Measurements from ENCODE around the gene SRSF1.
"Not testable (repeated sequence)": the region's sequence is repeated elsewhere in the genome, so short reads cannot be mapped to it uniquely, and the experiment has no call there.

SRSF1 gene, protein sequence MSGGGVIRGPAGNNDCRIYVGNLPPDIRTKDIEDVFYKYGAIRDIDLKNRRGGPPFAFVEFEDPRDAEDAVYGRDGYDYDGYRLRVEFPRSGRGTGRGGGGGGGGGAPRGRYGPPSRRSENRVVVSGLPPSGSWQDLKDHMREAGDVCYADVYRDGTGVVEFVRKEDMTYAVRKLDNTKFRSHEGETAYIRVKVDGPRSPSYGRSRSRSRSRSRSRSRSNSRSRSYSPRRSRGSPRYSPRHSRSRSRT

DNA sequence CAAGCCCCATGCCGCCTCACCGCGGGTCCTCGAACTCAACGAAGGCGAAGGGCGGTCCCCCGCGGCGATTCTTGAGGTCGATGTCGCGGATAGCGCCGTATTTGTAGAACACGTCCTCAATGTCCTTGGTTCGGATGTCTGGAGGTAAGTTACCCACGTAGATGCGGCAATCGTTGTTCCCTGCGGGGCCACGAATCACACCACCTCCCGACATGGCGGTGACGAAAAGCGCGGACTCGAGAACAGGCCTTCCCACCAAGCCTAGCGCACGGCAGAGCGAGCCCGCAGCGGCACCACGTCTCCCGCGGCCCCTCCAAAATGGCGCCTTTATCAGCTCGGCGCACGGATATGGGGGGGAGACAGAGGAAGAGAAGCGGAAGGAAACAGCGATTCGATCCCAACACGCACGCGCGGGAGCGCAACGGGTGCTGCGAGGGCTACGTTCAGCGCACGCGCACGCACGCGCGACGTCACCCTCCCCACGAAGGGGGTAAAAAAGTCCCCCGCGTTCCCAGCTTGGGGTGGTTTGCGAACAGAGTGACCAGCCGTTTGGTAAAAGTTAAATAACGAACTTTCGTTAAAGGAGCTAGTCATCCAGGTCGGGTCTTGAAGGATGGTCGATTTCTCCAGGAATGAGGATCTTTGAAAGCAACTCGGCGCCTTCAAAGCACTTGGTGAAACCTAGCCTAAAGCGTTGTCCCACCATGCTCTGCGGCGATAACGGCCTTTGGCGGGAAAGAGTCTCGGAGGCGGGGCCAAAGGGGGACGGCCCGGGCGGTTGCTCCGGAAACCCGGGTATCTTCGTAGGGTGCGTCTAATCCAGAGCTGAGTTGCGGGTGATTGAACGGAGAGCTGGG lies at the start of gene SRSF1:
SRSF1 (minus strand) TSS at position 323 of the 857 bp plus-strand sequence; CDS start at position 214, 109 bp downstream.
- DNase-seq: peak; percentile 98

DNA sequence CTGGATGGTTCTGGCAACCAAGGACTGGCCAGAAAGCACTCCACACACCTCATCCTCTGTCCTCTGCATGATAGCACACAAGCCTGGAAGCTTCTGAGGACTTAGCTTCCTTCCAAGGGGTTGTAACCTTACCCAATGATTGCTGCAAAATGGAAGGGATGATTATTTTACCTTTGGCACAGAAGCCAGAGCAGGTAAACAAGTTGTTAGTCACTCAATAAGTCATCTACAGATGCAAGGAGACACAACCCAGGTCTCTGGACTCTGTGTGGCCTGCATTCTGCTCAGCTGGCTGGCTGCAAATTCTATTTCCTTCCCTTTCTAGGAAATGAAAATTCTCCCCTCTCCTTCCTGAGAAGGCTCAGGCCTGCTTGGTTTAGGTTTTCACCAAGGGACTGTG lies 49.4 kb upstream of the SRSF1 start:
- no peak for DNase-seq

DNA sequence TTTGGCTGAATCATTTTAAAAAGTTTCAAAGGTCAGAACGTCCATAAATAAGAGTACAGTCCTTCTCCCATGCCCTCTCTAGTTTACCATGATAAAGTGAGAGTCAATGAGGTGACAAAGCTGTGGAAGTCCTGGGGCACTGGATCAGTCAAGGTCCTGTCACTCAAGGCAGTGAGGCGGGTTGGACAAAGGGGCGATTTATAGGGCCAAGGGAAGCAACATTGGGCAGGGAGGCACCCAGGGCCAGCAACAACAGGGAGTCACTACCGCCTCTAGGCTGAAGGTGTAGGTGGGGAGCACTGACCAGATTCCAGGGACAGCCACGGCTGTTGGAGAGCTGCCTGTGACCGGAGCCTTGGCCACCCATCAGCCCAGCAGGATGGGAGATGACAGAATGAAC lies 47.6 kb upstream of the SRSF1 start:
- no peak for DNase-seq

DNA sequence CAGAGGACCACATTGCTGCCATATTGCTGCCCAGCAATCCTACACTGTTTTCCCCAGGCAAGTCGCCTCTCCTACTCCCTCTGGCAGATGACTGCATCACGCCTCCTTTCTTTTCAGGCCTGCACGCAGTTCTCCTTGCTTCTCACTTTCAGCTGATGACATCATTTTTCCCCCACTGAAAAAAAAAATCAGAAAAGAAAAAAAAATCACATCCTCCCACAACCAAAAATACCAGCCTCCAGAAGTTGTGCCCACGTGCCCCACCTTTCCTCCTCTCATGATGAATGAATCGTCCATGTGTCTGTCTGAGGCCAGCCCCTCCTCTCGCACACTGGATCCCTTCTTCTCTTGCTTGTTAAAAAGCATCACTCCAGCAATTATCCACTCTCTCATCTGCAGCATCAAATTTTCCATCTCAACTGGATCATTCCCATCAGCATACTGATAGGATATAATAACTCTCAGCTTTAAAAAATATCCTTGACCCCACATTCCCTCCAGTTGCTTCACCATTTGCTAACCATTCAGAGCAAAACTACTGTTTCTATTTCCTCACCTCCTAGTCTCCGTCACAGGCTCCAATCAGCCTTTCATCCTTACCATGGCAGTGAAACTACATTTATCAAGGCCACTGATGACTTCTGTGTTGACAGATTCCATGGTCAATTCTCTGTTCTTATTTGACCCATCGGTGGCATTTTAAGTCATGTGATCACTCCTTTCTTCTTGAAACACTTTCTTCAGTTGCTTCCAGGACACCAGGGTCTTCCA lies 46.1 kb upstream of the SRSF1 start:
- peak; percentile 13 for DNase-seq

DNA sequence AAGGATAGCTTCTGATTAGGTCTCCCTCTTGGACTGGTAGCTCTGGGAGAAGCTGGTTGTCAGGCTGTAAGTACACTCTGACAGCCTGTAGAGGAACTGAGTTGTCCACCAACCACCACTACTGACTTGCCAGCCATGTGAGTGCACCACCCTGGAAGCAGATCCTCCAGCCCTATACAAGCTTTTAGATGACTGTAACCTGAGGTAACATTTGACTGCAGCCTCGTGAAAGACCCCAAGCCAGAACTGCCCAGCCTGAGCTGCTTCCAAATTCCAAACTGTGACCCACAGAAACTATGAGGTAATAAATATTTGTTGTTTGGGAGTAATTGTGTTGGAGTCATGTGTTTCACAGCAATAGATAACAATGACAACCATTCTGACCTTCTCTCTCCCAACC lies 45.4 kb upstream of the SRSF1 start:
- DNase-seq: no peak

DNA sequence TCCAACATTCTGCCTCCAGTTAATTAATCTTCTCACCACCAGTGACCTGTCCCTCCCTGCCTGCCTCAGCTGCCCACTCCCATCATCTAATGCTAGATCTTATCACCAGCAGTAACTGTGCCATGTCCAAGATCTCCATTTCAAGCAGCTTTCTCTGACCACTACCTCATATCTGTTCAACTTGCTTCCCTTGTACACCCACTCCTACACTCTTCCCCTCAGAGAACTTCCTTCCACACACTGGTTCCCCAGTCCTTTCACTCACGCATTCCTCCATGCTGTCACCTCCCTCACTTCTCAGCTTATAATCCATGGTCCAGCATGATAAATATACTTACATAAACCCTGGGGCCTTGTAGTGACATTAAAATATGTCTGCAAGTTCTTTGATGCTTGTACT lies 44.4 kb upstream of the SRSF1 start:
- no peak for DNase-seq

DNA sequence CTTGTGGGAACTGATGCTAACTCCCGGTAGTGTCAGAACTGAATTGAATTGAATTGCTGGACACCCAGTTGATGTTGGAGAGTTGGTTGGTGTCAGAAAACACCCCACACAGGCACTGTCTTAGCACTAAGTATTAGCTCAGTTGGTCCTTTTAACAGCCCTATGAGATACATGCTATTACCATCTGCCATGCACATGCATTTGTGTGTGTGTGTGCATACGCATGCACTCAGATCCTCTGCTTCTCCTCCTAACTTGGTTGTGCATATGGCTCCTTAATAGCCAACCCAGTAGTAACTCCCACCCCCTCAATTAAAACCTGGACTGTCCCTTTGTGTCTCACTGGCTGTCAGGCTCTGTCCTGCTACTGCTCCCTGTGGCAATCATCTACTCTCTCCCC lies 43.9 kb upstream of the SRSF1 start:
- DNase-seq: no peak

DNA sequence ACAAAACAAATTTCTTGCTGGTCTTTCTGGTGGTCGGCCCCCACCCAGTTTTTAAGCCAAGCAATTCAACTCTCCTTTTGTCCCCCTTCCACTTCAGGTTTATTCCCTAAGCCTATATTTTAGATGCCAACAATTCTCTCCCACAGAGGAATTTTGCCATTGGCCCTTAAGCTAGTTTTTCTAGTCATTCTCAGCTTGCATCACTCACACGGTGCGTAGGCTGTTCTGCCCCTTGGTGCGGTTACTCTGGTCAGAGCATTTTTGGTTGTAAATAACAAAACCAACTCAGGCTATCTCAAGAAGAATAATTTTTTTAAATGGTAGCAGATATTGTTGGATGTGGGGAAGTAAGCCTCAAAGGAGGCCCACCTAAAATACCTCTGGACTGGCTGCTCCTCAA lies 42.5 kb upstream of the SRSF1 start:
- DNase-seq: no peak

DNA sequence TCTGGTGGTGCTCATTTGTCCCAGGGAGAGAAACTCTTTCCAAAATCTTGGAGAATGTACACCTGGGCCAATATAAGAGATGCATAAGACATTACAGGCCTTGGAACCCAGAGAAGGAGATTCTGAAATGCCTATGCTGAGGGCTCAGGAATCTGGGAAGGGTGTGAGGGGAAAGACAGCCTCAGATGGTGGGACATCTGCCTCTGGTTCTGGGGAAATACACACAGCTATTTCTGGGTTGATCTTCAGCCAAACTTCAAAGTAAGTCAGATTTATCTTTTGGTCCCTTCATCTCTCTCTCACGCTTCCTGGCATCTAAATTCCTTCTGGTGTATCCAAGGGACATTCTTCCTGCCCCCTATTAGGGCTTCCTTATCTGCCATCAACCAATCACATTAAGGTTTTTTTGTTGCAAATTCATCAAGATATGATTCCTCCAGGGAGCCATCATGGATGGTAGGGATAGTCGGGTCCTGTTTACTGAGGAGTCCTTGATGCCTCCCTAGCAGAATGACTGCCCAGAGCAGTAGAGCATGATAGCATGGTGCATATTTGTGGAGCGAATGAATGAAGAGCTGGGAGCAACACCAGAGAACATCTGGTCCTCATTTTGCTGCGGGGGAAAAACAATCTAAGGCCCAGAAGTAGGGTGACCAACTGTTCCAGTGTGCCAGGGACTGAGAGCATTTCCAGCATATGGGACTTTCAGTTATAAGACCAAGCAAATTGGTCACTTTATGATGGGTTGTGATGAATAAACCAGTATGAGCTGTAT lies 40.5 kb upstream of the SRSF1 start:
- DNase-seq: no peak

DNA sequence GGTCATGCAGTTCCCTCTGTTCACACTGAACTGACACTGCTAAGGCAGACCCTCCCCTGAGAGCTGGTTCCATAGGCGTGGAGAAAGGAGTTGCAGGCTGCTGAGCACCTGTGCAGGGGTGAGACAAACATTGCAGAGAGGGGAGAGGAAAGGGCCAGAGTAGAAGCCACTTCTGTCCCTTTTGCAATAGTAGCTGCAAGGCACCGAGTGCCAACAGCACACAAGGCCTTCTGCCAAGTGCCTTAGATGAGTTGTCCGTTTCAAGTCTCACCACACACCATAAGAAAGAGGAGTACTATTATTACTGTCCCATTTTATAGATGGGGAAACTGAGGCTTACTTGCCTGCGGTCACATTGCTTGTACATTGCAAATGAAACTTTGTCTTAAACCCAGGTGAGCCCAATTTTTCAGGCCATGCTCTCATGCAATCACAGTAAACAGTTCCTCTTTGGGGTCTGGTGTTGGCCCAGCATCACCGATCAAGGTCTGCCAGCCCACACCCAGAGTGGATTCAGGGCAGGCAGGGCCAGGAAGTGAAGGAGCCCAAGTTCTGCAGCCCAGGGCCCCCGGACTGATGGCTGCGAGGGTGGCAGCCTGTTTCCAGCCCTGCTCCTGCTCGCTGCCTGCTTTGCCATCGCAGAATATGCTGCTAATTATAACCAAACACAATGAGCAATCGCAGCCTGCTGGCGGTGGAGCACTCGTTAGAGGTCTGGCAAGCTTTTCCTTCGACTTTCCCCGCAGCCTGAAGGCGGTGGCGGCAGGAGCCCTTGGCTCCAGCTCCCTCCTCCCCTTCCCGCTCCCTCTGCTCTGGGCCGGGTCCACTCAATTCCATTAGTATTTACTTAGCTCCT lies 39.4 kb upstream of the SRSF1 start:
- no peak for DNase-seq

DNA sequence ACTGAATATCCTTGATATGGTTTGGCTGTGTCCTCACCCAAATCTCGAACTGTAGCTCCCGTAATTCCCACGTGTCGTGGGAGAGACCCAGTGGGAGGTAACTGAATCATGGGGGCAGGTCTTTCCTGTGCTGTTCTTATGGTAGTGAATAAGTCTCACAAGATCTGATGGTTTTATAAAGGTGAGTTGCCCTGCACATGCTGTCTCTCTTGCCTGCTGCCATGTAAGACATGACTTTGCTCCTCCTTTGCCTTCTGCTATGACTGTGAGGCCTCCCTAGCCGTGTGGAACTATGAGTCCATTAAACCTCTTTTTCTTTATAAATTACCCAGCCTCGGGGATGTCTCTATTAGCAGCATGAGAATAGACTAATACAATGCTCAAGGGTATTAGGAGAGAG lies 37.2 kb upstream of the SRSF1 start:
- not testable (repeated sequence) for DNase-seq

DNA sequence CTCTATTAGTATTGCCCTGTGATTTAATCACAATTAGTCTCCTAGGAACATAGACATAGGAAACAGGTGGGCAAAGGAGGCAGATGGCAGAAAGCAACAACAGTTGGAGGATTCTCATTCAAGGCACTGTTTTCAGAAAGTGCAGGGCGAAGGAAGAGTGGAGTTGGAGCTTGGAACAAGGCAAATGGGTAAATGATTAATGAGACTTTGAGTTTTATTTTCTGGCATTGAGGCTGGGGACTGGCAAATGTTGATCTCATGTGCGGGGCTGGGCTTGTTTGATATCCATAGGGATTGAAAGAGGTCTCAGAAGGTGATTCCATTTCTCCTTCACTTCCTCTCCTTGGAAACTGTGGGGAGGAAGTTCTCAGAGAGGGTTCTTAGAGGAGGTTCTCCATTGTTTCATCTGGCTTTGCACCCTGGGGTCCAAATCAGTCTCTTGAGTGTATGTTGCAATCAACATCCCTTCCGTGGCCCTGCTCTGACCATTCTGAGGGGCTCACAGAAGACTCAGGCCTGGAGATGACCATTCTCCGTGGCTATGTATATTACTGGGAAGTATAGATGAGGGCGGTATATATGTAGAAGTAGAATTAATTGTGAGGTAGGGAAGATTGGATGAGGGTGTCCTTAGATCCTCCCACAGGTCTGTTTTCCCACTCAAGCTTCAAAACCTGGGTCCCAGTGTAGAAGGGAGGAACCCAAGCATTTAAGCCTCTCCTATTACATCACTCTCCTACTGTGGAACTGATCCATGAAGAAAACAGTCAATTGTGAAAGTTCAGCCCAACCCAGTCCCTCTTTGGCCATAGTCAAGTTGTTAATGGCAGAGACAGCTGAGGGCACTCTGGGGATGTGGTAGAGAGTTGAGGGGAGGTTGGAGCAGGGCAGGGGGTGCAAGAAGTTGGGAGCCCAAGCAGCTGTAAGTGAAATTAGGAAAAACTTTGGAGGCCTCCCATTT lies 36.5 kb upstream of the SRSF1 start:
- DNase-seq: no peak

DNA sequence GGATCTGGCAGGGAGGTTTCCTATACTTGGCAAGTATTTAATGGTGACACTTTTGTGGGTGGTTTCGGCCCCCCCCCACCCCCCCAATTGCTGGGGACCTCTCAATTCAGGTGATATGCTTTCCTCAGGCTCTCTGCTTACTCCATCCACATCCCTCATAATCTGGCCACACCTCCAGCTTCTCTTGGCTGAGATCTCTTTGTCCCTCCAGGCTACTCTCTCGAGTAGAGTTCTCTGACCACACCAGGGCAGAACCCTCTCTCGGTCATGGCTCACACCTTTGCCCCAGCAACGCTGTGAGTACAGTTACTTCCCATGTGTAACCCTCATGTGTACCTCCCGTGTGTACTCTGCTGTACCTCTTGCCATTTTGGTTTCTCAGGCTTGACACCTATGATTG lies 34.1 kb upstream of the SRSF1 start:
- no peak for DNase-seq

DNA sequence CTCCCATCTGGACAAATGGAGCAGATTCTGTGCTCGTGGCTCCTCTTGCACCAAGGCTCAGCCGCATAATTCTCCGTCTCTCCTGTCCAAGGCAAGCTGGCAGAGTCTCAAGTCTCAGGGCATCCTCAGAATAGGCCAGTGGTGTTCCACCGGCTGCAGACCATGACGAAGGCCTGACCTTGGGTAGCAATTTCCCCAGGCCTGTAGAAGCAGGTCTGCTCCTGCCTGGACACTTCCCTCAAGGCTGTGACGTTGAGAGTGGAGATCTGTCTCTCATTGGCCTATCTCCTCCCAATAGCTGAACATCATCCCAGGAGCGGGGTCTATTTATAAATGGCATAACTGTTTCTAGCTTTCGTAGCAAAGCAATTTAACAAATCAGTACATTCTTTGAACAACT lies 33.3 kb upstream of the SRSF1 start:
- DNase-seq: no peak

DNA sequence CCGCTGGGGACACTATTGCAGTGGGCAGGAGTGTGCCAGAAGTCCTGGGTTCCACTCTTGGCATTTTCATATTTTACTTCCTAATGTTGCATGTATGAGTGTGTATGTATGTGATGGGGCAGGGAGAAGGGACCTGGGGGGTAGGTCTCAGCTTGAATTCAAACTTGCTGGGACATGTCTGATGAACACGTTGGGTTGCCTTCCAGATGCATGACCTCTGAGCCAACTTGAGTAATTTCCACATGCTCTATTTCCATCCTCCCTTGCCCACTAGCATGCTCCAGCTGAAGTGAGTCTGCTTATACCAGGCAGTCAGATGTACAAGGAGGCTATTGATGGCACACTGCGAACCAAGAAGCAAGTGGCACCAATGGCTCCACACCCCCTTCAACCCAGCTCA lies 32.9 kb upstream of the SRSF1 start:
- no peak for DNase-seq

DNA sequence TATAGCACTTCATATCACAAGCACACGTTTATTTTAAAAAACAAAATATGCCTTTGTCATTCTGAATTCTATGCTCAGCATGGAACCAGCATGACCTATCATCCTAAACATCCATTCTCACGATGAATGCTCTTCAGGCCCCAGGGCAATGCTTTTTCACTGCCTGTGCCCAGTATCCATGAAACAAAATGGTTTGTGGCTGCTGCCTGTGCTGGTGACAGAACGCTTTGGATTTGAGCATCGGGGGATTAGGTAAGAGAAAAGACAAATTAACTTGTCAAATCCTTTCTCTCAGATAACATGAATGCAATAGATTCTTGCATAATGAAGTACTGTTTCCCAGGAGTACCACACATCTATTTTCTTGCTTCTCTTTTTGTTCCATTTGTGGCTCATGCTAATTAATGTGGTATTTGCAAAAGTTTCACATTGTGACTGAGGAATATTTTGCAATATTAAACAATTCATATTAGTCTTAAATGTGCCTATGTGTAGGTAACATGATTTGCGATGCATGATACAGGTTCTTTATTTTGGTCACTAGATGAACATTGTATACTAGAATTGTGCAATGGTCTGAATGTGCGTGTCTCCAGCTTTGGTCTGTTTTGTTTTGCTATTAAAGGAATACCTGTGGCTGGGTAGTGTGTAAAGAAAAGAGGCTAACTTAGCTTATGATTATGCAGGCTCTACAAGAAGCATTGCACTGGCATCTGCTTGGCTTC lies 25.8 kb upstream of the SRSF1 start:
- DNase-seq: no peak

DNA sequence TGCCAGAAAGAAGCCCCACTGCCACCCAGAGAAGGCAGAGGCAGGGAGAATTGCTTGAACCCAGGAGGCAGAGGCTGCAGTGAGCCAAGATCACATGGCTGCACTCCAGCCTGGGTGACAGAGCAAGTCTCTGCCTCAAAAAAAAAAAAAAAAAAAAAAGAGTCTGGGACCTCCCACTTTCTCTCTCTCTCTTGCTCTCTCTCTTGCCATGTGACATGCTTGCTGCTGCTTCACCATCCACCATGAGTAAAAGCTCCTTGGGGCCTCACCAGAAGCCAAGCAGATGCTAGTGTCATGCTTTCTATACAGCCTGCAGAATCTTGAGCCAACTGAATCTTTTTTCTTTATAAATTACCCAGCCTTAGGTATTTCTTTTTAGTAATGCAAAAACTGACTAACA lies 21.5 kb upstream of the SRSF1 start:
- DNase-seq: no peak

DNA sequence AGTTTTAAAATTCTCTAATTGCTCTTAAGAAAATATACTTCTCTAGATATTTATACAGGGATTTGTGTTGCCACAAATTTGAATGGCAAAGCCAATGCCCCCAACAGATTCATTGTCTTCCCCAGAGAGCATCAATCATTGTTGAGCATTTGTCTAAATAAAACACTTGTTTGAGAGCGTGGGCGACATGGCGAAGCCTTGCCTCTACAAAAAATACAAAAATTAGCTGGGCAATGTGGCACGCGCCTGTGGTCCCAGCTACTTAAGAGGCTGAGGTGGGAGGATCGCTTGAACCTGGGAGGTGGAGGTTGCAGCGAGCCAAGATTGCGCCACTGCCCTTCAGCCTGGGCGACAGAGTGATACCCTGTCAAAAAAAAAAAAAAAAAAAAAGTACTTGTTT lies 13.4 kb upstream of the SRSF1 start:
- no peak for DNase-seq

DNA sequence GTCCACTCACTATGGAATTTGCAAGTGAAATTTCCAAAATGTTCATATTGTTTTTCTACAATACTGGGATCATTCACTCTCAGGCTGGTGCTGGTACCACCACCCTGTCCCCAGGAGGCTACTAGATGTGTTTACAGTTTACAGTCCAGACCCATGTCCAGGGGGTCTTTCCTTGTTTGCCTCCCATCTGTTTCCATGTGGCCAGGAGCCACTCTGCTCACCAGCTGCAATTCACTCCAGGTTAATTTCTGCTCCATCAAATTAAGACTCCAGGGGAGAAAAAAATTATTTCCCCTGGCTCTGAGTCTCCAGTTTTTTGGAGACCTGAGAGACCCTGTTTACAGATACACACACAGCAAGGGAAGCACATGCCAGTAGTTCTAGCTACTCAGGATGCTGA lies 12.5 kb upstream of the SRSF1 start:
- no peak for DNase-seq

DNA sequence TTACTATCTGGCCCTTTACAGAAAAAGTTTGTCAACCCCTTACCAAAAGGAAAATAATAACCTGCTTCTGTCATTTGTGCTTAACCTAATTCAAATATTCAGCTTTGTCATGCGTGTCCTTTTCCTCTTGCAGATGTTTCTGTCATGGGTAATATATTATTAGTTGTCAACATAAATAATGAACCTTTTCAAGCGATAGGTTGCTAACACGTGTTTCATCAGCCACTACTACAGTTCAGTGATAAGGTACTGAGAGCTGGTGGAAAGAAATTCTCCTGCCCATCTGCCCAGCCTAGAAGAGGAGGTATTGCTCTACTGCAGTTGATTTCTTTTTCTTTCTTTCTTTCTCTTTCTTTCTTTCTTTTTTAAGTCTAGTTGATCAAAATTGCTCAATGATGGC lies 12.0 kb upstream of the SRSF1 start:
- DNase-seq: no peak
